Measurements from ENCODE around the gene LDLRAP1. TPM values are rescaled to one million over a fixed set of nuclear protein-coding genes. Genes with fewer than 3 reads are reported as not detected.

The LDLRAP1 gene
- total RNA-seq, 2 donors from 2014 or later = 37.7 to 40.2 TPM

- intact Hi-C loops (cut with DNase I, micrococcal nuclease) = no loop called here
- ATAC-seq = no peak
- DNase-seq = no peak
Observed at GRCh38 chr1:25568834-25569596, 25.6 kb downstream of the LDLRAP1 start.

- ATAC-seq = no peak
- intact Hi-C loops (cut with DNase I, micrococcal nuclease) = no loop called here
- DNase-seq = no peak
Observed at GRCh38 chr1:25569597-25570396, 26.4 kb downstream of the LDLRAP1 start.

- DNase-seq (no peak), ATAC-seq (no peak)
- intact Hi-C loops (cut with DNase I, micrococcal nuclease) = no loop called here
Observed at GRCh38 chr1:25570798-25571521, 27.6 kb downstream of the LDLRAP1 start.

- ATAC-seq (no peak), DNase-seq (no peak)
- intact Hi-C loops (cut with DNase I, micrococcal nuclease) = no loop called here
Observed at GRCh38 chr1:25571522-25571970, 28.1 kb downstream of the LDLRAP1 start.

- DNase-seq = peak in 1 of 2 donors; percentile 15
- no peak for ATAC-seq
- intact Hi-C loops (cut with DNase I, micrococcal nuclease) = no loop called here
Observed at GRCh38 chr1:25572107-25572506, 28.7 kb downstream of the LDLRAP1 start.

- peak; percentile 70 for ATAC-seq
- peak; percentile 50 to 77 for DNase-seq
- intact Hi-C loops (cut with DNase I, micrococcal nuclease) = no loop called here
Observed at GRCh38 chr1:25572708-25573590, 29.5 kb downstream of the LDLRAP1 start.

GRCh38 chr1:25573591-25573930 is 30.2 kb downstream of the LDLRAP1 start:
- DNase-seq = peak; percentile 54 to 67
- ATAC-seq = peak; percentile 83
- intact Hi-C loops (cut with DNase I, micrococcal nuclease) = no loop called here

GRCh38 chr1:25573961-25574360 is 30.6 kb downstream of the LDLRAP1 start:
- ATAC-seq = peak; percentile 38
- DNase-seq = no peak
- intact Hi-C loops (cut with DNase I, micrococcal nuclease) = no loop called here

- intact Hi-C loops (cut with DNase I, micrococcal nuclease) = no loop called here
- ATAC-seq (no peak), DNase-seq (no peak)
Observed at GRCh38 chr1:25575191-25575590, 31.8 kb downstream of the LDLRAP1 start.

GRCh38 chr1:25576459-25577133 is 33.2 kb downstream of the LDLRAP1 start:
- ATAC-seq (no peak), DNase-seq (no peak)
- intact Hi-C loops (cut with DNase I, micrococcal nuclease) = no loop called here

- DNase-seq = no peak
- intact Hi-C loops (cut with DNase I, micrococcal nuclease) = no loop called here
- no peak for ATAC-seq
Observed at GRCh38 chr1:25577134-25577920, 33.9 kb downstream of the LDLRAP1 start.

- no peak for ATAC-seq
- intact Hi-C loops (cut with DNase I, micrococcal nuclease) = no loop called here
- no peak for DNase-seq
Observed at GRCh38 chr1:25579292-25580252, 36.2 kb downstream of the LDLRAP1 start.

- ATAC-seq (no peak), DNase-seq (no peak)
- intact Hi-C loops (cut with DNase I, micrococcal nuclease) = no loop called here
Observed at GRCh38 chr1:25580927-25581326, 37.5 kb downstream of the LDLRAP1 start.

GRCh38 chr1:25581764-25582163 is 38.4 kb downstream of the LDLRAP1 start:
- DNase-seq (no peak), ATAC-seq (no peak)
- intact Hi-C loops (cut with DNase I, micrococcal nuclease) = no loop called here

GRCh38 chr1:25583519-25584370 is 40.3 kb downstream of the LDLRAP1 start:
- no peak for DNase-seq
- ATAC-seq = no peak
- intact Hi-C loops (cut with DNase I, micrococcal nuclease) = no loop called here

Data from left colon (tissue), 2 donors.